OCI-LY3 (cell line): ENCODE data around the gene METTL16.
A peak's percentile ranks its signal among the peaks of the same experiment; 100 is the strongest.

Experiments used
- H2AFZ ChIP-seq: fragments of 200-600, 300-600 bp; shearing (Covaris generic); 2 replicates; pipeline ENCODE4 v1.6.0; 2014; ENCODE audit warnings: antibody characterized with exemption, low read depth, low read length
- H3K27ac ChIP-seq: fragments of 200-600, 300-600 bp; sonication (generic); 2 replicates; pipeline ENCODE4 v1.5.1; 2014; ENCODE audit warnings: mild to moderate bottlenecking, low read length, moderate library complexity, mixed read lengths
- H3K27me3 ChIP-seq: fragments of 200-600, 300-600 bp; sonication (generic); 2 replicates; pipeline ENCODE4 v1.6.1; 2014; ENCODE audit warnings: low read depth, low read length, mixed read lengths
- H3K36me3 ChIP-seq: fragments of 200-600, 300-600 bp; sonication (generic); replicated peaks from 2 replicates; pipeline ENCODE3; 2014; ENCODE audit warnings: low read depth, low read length, mixed read lengths
- H3K4me1 ChIP-seq: fragments of 300-600, 200-600 bp; sonication (generic); 2 replicates; pipeline ENCODE4 v1.6.1; 2014; ENCODE audit warnings: low read length, mixed read lengths
- H3K4me2 ChIP-seq: fragments of 200-600, 300-600 bp; sonication (generic); 2 replicates; pipeline ENCODE4 v1.6.1; 2014; ENCODE audit warnings: low read length, mixed read lengths
- H3K4me3 ChIP-seq: fragments of 300-600, 200-600 bp; sonication (generic); 2 replicates; pipeline ENCODE4 v1.5.1; 2014; ENCODE audit warnings: antibody characterized with exemption, mild to moderate bottlenecking, low read length, moderate library complexity
- H3K79me2 ChIP-seq: fragments of 300-600, 200-600 bp; shearing (Covaris generic); 2 replicates; pipeline ENCODE4 v1.6.1; 2014; ENCODE audit warnings: mild to moderate bottlenecking, low read length, mixed read lengths
- H3K9ac ChIP-seq: fragments of 300-600, 200-600 bp; shearing (Covaris generic); 2 replicates; pipeline ENCODE4 v1.6.0; 2014; ENCODE audit warnings: mild to moderate bottlenecking, low read length, moderate library complexity
- H3K9me3 ChIP-seq: fragments of 200-600, 300-600 bp; shearing (Covaris generic); 2 replicates; pipeline ENCODE4 v1.6.1; 2014; ENCODE audit warnings: low read length, mixed read lengths; ENCODE audit not compliant: insufficient read depth
- H4K20me1 ChIP-seq: fragments of 200-600, 300-600 bp; sonication (generic); 2 replicates; pipeline ENCODE4 v1.6.1; 2016; ENCODE audit warnings: low read length, mixed read lengths; ENCODE audit not compliant: insufficient read depth
- CTCF ChIP-seq: fragments of 200-600, 300-600 bp; sonication (generic); IDR thresholded peaks from 2 replicates; pipeline ENCODE4 v1.5.1; 2014; ENCODE audit warnings: antibody characterized with exemption, low read length, low read depth
- EZH2phosphoT487 ChIP-seq: fragments of 200-600 bp; shearing (Covaris generic); IDR thresholded peaks from 2 replicates; pipeline ENCODE4 v1.6.1; 2018; ENCODE audit warnings: antibody characterized with exemption, mixed run types, low read depth

Gene METTL16

GRCh38 chr17:2403044-2403443, 108.6 kb downstream of the METTL16 start:
- Histone ChIP-seq H4K20me1 (peaks cover 8% of the 10 kb centered on the region; the same call in 1 of the 2 replicates), H3K4me3 (no peak overlapping the region), H3K27ac (no peak overlapping the region), H2AFZ (no peak overlapping the region), H3K36me3 (no peaks in the 10 kb centered on the region), H3K79me2 (peaks cover 16% of the 10 kb centered on the region; the same call in 1 of the 2 replicates), H3K9ac (no peak overlapping the region), H3K9me3 (no peaks in the 10 kb centered on the region), H3K27me3 (no peaks in the 10 kb centered on the region), H3K4me2 (no peak overlapping the region), H3K4me1 (peaks cover 7% of the 10 kb centered on the region)
- TF ChIP-seq CTCF (no peak), EZH2phosphoT487 (no peak)

DNA sequence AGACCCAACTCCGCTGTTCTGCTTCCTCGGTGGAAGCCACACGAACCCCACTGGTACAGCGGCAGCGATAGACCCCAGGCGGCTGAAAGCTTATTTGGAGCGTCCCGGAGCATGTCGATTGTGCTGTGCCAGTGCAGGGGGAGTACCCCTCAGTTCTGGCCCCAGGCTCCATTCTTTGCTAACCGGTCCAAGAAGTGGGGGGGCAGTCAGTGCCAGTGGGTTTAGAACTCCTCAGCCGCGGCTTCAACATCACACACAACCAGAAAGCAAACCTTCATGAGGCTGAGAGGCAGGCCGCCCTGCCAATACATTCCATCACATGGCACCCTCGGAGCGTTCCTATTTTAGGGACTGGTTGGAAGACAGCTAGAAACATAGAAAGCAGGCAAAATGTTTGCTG, 109.1 kb downstream of the METTL16 start:
- Histone ChIP-seq H3K36me3 (no peaks in the 10 kb centered on the region), H3K79me2 (peaks cover 21% of the 10 kb centered on the region; the same call in 1 of the 2 replicates), H3K9me3 (no peaks in the 10 kb centered on the region), H3K4me2 (peak overlapping the region; percentile 89), H2AFZ (no peak overlapping the region), H3K9ac (peak overlapping the region; percentile 50; the same call in 1 of the 2 replicates), H3K27me3 (no peaks in the 10 kb centered on the region), H3K4me3 (peak overlapping the region; percentile 97), H3K27ac (no peak overlapping the region), H3K4me1 (peaks cover 7% of the 10 kb centered on the region), H4K20me1 (peaks cover 13% of the 10 kb centered on the region; the same call in 1 of the 2 replicates)
- no peak for TF ChIP-seq CTCF
- no peak for TF ChIP-seq EZH2phosphoT487

DNA sequence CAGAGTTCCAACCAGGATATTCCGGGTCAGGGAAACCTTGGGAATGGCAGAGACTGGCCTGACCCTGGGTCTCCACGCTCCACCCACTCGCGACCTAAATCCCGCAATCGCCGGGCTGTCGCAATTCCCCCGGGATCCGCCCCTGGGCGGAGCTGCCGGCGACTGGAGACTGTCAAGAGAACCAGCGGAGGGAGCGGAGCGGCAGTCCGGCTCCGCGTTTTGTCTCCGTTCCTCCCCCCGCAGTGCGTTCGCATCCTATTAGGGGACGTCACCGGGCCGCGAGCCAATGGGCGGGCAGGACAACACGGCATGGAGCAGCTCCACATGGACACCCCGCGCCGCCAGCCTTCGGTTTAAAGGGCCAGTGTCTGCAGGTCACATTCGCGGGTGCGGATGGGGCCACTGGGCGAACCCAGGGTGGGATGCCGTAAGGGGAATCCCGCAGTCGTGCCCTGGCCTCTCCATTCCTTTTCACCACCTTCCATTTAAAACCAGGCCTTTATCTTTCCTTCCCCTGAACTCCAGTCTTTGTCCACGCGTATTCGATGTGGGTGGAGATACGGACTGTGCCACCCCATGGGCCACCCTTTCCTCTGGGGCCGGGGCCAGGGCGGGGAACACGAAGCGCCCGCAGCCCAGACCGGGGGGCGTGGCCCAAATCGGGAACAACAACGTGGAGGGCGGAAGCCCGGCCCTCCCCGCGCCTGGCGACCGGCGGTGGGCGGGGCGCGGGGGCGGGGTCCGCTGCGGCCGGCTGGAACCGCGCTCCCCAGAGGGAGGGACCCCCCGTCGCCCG, 110.1 kb downstream of the METTL16 start:
- H3K36me3 ChIP-seq = no peaks in the 10 kb centered on the region
- peaks cover 21% of the 10 kb centered on the region; the same call in 1 of the 2 replicates for H3K79me2 ChIP-seq
- peak overlapping the region; percentile 97 for H3K4me3 ChIP-seq
- H4K20me1 ChIP-seq = peaks cover 18% of the 10 kb centered on the region; the same call in 1 of the 2 replicates
- peak overlapping the region; percentile 91 for H3K9ac ChIP-seq
- H2AFZ ChIP-seq = peak overlapping the region; percentile 74; the same call in 1 of the 2 replicates
- H3K4me2 ChIP-seq = peak overlapping the region; percentile 79
- H3K9me3 ChIP-seq = no peaks in the 10 kb centered on the region
- TF ChIP-seq EZH2phosphoT487 (no peak), CTCF (no peak)
- peaks cover 16% of the 10 kb centered on the region for H3K4me1 ChIP-seq
- peak overlapping the region; percentile 90 for H3K27ac ChIP-seq
- no peaks in the 10 kb centered on the region for H3K27me3 ChIP-seq

GRCh38 chr17:2400877-2401425, 110.7 kb downstream of the METTL16 start, which contains the start of gene MNT:
Gene MNT, minus strand, starts transcription at chr17:2401060. Its CDS starts 348 bp downstream, at chr17:2400712.
- no peak for TF ChIP-seq EZH2phosphoT487
- TF ChIP-seq CTCF = no peak
- Histone ChIP-seq H3K4me1 (peaks cover 21% of the 10 kb centered on the region), H2AFZ (peak within 1 kb of the TSS; percentile 74; the same call in 1 of the 2 replicates), H4K20me1 (peaks cover 22% of the 10 kb centered on the region), H3K4me2 (peak within 1 kb of the TSS; percentile 79), H3K9ac (peak within 1 kb of the TSS; percentile 91), H3K79me2 (peaks cover 27% of the 10 kb centered on the region; the same call in 1 of the 2 replicates), H3K9me3 (no peaks in the 10 kb centered on the region), H3K27ac (peak within 1 kb of the TSS; percentile 90), H3K4me3 (peak within 1 kb of the TSS; percentile 97), H3K36me3 (no peaks in the 10 kb centered on the region), H3K27me3 (no peaks in the 10 kb centered on the region)
